Mesothelial cell of epicardium (in vitro differentiated cells): Measurements from ENCODE around the gene FAT3. TPM values are rescaled to one million over a fixed set of nuclear protein-coding genes. Genes with fewer than 3 reads are reported as not detected.

ENCODE experiments used
- DNase-seq, 2 experiments: peaks; one replicate each; pipeline ENCODE4 v3.0.0; 2021; ENCODE audit warnings: low spot score in 2 of 2; ENCODE audit not compliant: unreplicated experiment in 2 of 2
- H3K27ac Mint-ChIP-seq: 2 replicates; pipeline ENCODE4 v1.8.0; 2021; ENCODE audit warnings: mixed read lengths
- H3K27me3 Mint-ChIP-seq: 2 replicates; pipeline ENCODE4 v1.8.0; 2021; ENCODE audit warnings: low read depth, mixed read lengths
- H3K36me3 Mint-ChIP-seq: 2 replicates; pipeline ENCODE4 v1.8.0; 2021; ENCODE audit warnings: mixed read lengths
- H3K4me1 Mint-ChIP-seq: 2 replicates; pipeline ENCODE4 v1.8.0; 2021; ENCODE audit warnings: mixed read lengths
- H3K4me3 Mint-ChIP-seq: 2 replicates; pipeline ENCODE4 v1.8.0; 2021; ENCODE audit warnings: mild to moderate bottlenecking, moderate library complexity, mixed read lengths
- H3K9me3 Mint-ChIP-seq: 2 replicates; pipeline ENCODE4 v1.8.0; 2021; ENCODE audit warnings: mixed read lengths
- CTCF ChIP-seq: fragments of 200-600 bp; sonication (generic); IDR thresholded peaks from one replicate; pipeline ENCODE4 v1.5.0; 2021; ENCODE audit warnings: antibody characterized with exemption; ENCODE audit not compliant: unreplicated experiment
- total RNA-seq: library from RNA; stranded (reverse); gene quantifications from 3 replicates; pipeline ENCODE4 v1.2.1, GENCODE V29; 2021

Gene FAT3
- total RNA-seq, 1 donor from 2014 or later: 35.5 TPM

- no peak for DNase-seq
- no peak for TF ChIP-seq CTCF
- H3K4me1 Mint-ChIP-seq: peaks cover 18% of the 10 kb centered on the region
- H3K9me3 Mint-ChIP-seq: no peaks in the 10 kb centered on the region
- H3K27me3 Mint-ChIP-seq: no peaks in the 10 kb centered on the region
- H3K27ac Mint-ChIP-seq: no peak overlapping the region
- no peak overlapping the region for H3K4me3 Mint-ChIP-seq
- no peaks in the 10 kb centered on the region for H3K36me3 Mint-ChIP-seq
Observed at GRCh38 chr11:92253421-92253820, 28.8 kb downstream of the FAT3 start.

- Mint-ChIP-seq H3K4me1 (peaks cover 21% of the 10 kb centered on the region), H3K27ac (peak overlapping the region; percentile 21), H3K36me3 (no peaks in the 10 kb centered on the region), H3K9me3 (no peaks in the 10 kb centered on the region), H3K4me3 (no peak overlapping the region), H3K27me3 (no peaks in the 10 kb centered on the region)
- no peak for DNase-seq
- TF ChIP-seq CTCF: no peak
Observed at GRCh38 chr11:92253945-92254344, 29.3 kb downstream of the FAT3 start.

GRCh38 chr11:92257536-92257935 lies 32.9 kb downstream of the FAT3 start:
- no peaks in the 10 kb centered on the region for H3K36me3 Mint-ChIP-seq
- peaks cover 10% of the 10 kb centered on the region for H3K4me1 Mint-ChIP-seq
- H3K27me3 Mint-ChIP-seq: no peaks in the 10 kb centered on the region
- H3K9me3 Mint-ChIP-seq: no peaks in the 10 kb centered on the region
- no peak for DNase-seq
- H3K27ac Mint-ChIP-seq: no peak overlapping the region
- no peak for TF ChIP-seq CTCF
- no peak overlapping the region for H3K4me3 Mint-ChIP-seq

- no peaks in the 10 kb centered on the region for H3K9me3 Mint-ChIP-seq
- H3K36me3 Mint-ChIP-seq: no peaks in the 10 kb centered on the region
- TF ChIP-seq CTCF: no peak
- H3K4me3 Mint-ChIP-seq: no peak overlapping the region
- H3K27ac Mint-ChIP-seq: no peak overlapping the region
- no peak for DNase-seq
- H3K27me3 Mint-ChIP-seq: no peaks in the 10 kb centered on the region
- H3K4me1 Mint-ChIP-seq: peaks cover 3% of the 10 kb centered on the region
Observed at GRCh38 chr11:92259861-92260260, 35.2 kb downstream of the FAT3 start.

GRCh38 chr11:92264350-92264749 lies 39.7 kb downstream of the FAT3 start:
- Mint-ChIP-seq H3K27ac (no peak overlapping the region), H3K27me3 (no peaks in the 10 kb centered on the region), H3K4me1 (peaks cover 32% of the 10 kb centered on the region), H3K4me3 (no peak overlapping the region), H3K36me3 (no peaks in the 10 kb centered on the region), H3K9me3 (peaks cover 4% of the 10 kb centered on the region)
- DNase-seq: no peak
- TF ChIP-seq CTCF: no peak

- Mint-ChIP-seq H3K27ac (no peak overlapping the region), H3K36me3 (no peaks in the 10 kb centered on the region), H3K9me3 (peaks cover 4% of the 10 kb centered on the region), H3K4me1 (peaks cover 53% of the 10 kb centered on the region), H3K27me3 (no peaks in the 10 kb centered on the region), H3K4me3 (no peak overlapping the region)
- TF ChIP-seq CTCF: no peak
- no peak for DNase-seq
Observed at GRCh38 chr11:92266806-92267205, 42.2 kb downstream of the FAT3 start.
